HepG2 (cell line): Measurements from ENCODE around the gene EMP2. TPM values are rescaled to one million over a fixed set of nuclear protein-coding genes. Genes with fewer than 3 reads are reported as not detected.

ENCODE experiments used
- AHR ChIP-seq: IDR thresholded peaks from 2 replicates; pipeline ENCODE4 v1.6.1; 2018; ENCODE audit warnings: missing genetic modification reagents, missing compliant biosample characterization
- CAMTA2 ChIP-seq: sonication (generic); formaldehyde crosslinking; IDR thresholded peaks from 2 replicates; pipeline ENCODE4 v1.4.0; 2020; ENCODE audit warnings: mild to moderate bottlenecking, missing genetic modification reagents, borderline replicate concordance
- DPF2 ChIP-seq: sonication (generic); formaldehyde crosslinking; IDR thresholded peaks from 2 replicates; pipeline ENCODE4 v1.4.0; 2020; ENCODE audit warnings: mild to moderate bottlenecking, low read depth, missing genetic modification reagents, borderline replicate concordance
- HOXA5 ChIP-seq: sonication (generic); formaldehyde crosslinking; IDR thresholded peaks from 2 replicates; pipeline ENCODE4 v1.4.0; 2020; ENCODE audit warnings: missing genetic modification reagents
- PCBP2 ChIP-seq: fragments of 200-400 bp; formaldehyde crosslinking; optimal IDR thresholded peaks from 2 replicates; pipeline ENCODE3; 2018; ENCODE audit warnings: low read length, low read depth; ENCODE audit not compliant: poor library complexity, severe bottlenecking
- POGZ ChIP-seq: sonication (generic); formaldehyde crosslinking; IDR thresholded peaks from 2 replicates; pipeline ENCODE4 v1.4.0; 2020; ENCODE audit warnings: mild to moderate bottlenecking, missing genetic modification reagents
- RBAK ChIP-seq: sonication (generic); formaldehyde crosslinking; IDR thresholded peaks from 2 replicates; pipeline ENCODE4 v1.5.1; 2020; ENCODE audit warnings: mild to moderate bottlenecking, missing genetic modification reagents
- XRCC5 ChIP-seq: fragments of 200-400 bp; formaldehyde crosslinking; optimal IDR thresholded peaks from 2 replicates; pipeline ENCODE3; 2017; ENCODE audit warnings: mild to moderate bottlenecking, low read length
- ZNF317 ChIP-seq: sonication (generic); formaldehyde crosslinking; IDR thresholded peaks from 2 replicates; pipeline ENCODE4 v1.5.0; 2020; ENCODE audit warnings: mild to moderate bottlenecking, missing genetic modification reagents
- ZNF547 ChIP-seq: sonication (generic); formaldehyde crosslinking; IDR thresholded peaks from 2 replicates; pipeline ENCODE4 v1.5.1; 2020; ENCODE audit warnings: mild to moderate bottlenecking, missing genetic modification reagents
- ZSCAN29 ChIP-seq: sonication (generic); formaldehyde crosslinking; conservative IDR thresholded peaks from 2 replicates; pipeline ENCODE4 v1.4.0; 2020; ENCODE audit warnings: mild to moderate bottlenecking, missing genetic modification reagents
- polyA plus RNA-seq, 8 experiments: library from polyadenylated mRNA; depleted of rRNA in 3 of 8; stranded (reverse) in 7 of 8; unstranded in 1 of 8; fragments of >200 nt; fragmentation: Illumina TruSeq in 4 of 8; extraction: Trizol in 4 of 8; gene quantifications; 2 replicates each; pipeline versions ENCODE4 v1.2.1 to v1.2.3, GENCODE V29; 2011 to 2016; ENCODE audit warnings: low read depth in 4 of 8, missing spikeins in 1 of 8, mixed read lengths in 1 of 8; ENCODE audit not compliant: insufficient read depth in 1 of 8
- total RNA-seq, 5 experiments: library from RNA; depleted of rRNA; stranded (reverse); fragments of >200 nt; fragmentation: Illumina TruSeq; extraction: Trizol; gene quantifications; 2 replicates each; pipeline ENCODE4 v1.2.3, GENCODE V29; 2016; ENCODE audit warnings: low read depth in 1 of 5
- TF ChIP-seq, protein P1 (sequence below): sonication (generic); formaldehyde crosslinking; IDR thresholded peaks from 2 replicates; pipeline ENCODE4 v1.5.0; 2020; ENCODE audit warnings: mild to moderate bottlenecking, missing genetic modification reagents
- TF ChIP-seq, protein P2 (sequence below): sonication (generic); formaldehyde crosslinking; conservative IDR thresholded peaks from 2 replicates; pipeline ENCODE4 v1.4.0; 2020; ENCODE audit warnings: mild to moderate bottlenecking, missing genetic modification reagents, moderate library complexity
- TF ChIP-seq, protein P3 (sequence below): sonication (generic); formaldehyde crosslinking; IDR thresholded peaks from 2 replicates; pipeline ENCODE4 v1.5.1; 2020; ENCODE audit warnings: mild to moderate bottlenecking, missing genetic modification reagents, borderline replicate concordance
- TF ChIP-seq, protein P4 (sequence below): IDR thresholded peaks from 2 replicates; pipeline ENCODE4 v1.6.1; 2016; ENCODE audit warnings: low read depth, missing genetic modification reagents, missing compliant biosample characterization

Gene EMP2
- total and polyA plus RNA-seq, 2 of the 13 experiments (the other 11 are each of a cell fraction or from before 2014, with no cell fraction given) = 24.6 to 91.2 TPM

DNA sequence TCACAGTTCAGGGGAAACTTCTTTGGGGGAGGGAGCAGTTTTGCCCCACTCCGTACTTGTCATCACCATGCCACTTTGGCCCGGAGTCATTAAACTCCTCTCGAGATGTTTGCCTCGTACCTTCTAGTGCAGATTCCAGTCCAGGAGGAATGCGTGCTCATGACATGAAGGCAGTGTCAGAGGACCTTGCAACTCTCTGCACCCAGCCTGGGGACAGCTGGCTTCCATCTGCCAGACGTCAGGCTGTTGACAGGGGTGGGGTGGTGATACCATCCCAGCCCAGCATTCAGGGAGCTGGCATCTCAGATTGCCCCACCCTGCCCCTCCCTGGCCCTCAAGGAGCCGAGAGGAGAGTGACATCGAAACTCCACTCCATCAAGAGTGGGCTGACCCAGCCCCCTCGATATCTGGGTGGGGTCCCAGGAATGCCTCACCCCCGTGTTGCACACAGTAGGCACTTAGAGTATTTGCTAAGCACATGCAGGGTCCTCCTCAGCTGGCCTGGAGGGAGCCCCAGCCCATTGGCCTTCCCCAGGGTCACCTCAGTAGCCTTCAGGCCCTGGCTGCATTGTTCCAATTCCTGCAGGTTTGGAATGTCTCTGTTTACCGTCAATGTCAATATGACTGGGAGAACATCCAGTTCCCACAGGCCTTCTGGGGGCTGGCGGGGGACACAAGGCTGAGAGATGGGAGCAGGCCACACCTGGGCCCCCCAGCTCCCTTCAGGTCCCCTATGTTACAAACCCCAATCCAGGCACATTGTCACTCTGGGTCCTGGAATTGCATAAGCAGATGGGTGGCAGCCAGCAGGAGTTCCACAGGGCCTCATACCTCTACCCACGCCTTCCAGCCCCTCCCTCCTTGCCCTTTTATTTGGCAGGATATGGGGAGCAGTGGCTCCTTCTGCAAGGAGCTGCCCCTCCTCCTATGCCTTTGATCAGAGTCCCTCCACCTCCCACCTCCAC, 21.3 kb upstream of the EMP2 start (continued):
- TF ChIP-seq ZNF317 (CRISPR knock-in tag) (peak; percentile 83), DPF2 (CRISPR knock-in tag) (peak; percentile 89), CAMTA2 (CRISPR knock-in tag) (no peak), PCBP2 (no peak), POGZ (peak; percentile 31; the same call in 1 of the 2 replicates), ZSCAN29 (no peak), ZNF547 (0 out of 2 replicates have a peak, but pooled peaks have one; percentile 73), AHR (CRISPR knock-in tag) (no peak), RBAK (CRISPR knock-in tag) (no peak), XRCC5 (no peak), HOXA5 (CRISPR knock-in tag) (0 out of 2 replicates have a peak, but pooled peaks have one; percentile 33)
- TF ChIP-seq, protein P1, sequence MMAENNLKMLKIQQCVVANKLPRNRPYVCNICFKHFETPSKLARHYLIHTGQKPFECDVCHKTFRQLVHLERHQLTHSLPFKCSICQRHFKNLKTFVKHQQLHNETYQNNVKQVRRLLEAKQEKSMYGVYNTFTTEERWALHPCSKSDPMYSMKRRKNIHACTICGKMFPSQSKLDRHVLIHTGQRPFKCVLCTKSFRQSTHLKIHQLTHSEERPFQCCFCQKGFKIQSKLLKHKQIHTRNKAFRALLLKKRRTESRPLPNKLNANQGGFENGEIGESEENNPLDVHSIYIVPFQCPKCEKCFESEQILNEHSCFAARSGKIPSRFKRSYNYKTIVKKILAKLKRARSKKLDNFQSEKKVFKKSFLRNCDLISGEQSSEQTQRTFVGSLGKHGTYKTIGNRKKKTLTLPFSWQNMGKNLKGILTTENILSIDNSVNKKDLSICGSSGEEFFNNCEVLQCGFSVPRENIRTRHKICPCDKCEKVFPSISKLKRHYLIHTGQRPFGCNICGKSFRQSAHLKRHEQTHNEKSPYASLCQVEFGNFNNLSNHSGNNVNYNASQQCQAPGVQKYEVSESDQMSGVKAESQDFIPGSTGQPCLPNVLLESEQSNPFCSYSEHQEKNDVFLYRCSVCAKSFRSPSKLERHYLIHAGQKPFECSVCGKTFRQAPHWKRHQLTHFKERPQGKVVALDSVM = no peak
- TF ChIP-seq, protein P2, sequence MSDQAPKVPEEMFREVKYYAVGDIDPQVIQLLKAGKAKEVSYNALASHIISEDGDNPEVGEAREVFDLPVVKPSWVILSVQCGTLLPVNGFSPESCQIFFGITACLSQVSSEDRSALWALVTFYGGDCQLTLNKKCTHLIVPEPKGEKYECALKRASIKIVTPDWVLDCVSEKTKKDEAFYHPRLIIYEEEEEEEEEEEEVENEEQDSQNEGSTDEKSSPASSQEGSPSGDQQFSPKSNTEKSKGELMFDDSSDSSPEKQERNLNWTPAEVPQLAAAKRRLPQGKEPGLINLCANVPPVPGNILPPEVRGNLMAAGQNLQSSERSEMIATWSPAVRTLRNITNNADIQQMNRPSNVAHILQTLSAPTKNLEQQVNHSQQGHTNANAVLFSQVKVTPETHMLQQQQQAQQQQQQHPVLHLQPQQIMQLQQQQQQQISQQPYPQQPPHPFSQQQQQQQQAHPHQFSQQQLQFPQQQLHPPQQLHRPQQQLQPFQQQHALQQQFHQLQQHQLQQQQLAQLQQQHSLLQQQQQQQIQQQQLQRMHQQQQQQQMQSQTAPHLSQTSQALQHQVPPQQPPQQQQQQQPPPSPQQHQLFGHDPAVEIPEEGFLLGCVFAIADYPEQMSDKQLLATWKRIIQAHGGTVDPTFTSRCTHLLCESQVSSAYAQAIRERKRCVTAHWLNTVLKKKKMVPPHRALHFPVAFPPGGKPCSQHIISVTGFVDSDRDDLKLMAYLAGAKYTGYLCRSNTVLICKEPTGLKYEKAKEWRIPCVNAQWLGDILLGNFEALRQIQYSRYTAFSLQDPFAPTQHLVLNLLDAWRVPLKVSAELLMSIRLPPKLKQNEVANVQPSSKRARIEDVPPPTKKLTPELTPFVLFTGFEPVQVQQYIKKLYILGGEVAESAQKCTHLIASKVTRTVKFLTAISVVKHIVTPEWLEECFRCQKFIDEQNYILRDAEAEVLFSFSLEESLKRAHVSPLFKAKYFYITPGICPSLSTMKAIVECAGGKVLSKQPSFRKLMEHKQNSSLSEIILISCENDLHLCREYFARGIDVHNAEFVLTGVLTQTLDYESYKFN (CRISPR knock-in tag) = peak; percentile 68
- TF ChIP-seq, protein P3, sequence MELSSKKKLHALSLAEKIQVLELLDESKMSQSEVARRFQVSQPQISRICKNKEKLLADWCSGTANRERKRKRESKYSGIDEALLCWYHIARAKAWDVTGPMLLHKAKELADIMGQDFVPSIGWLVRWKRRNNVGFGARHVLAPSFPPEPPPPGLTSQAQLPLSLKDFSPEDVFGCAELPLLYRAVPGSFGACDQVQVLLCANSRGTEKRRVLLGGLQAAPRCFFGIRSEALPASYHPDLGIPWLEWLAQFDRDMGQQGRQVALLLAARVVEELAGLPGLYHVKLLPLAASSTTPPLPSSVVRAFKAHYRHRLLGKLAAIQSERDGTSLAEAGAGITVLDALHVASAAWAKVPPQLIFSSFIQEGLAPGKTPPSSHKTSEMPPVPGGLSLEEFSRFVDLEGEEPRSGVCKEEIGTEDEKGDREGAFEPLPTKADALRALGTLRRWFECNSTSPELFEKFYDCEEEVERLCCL (CRISPR knock-in tag) = no peak
- TF ChIP-seq, protein P4, sequence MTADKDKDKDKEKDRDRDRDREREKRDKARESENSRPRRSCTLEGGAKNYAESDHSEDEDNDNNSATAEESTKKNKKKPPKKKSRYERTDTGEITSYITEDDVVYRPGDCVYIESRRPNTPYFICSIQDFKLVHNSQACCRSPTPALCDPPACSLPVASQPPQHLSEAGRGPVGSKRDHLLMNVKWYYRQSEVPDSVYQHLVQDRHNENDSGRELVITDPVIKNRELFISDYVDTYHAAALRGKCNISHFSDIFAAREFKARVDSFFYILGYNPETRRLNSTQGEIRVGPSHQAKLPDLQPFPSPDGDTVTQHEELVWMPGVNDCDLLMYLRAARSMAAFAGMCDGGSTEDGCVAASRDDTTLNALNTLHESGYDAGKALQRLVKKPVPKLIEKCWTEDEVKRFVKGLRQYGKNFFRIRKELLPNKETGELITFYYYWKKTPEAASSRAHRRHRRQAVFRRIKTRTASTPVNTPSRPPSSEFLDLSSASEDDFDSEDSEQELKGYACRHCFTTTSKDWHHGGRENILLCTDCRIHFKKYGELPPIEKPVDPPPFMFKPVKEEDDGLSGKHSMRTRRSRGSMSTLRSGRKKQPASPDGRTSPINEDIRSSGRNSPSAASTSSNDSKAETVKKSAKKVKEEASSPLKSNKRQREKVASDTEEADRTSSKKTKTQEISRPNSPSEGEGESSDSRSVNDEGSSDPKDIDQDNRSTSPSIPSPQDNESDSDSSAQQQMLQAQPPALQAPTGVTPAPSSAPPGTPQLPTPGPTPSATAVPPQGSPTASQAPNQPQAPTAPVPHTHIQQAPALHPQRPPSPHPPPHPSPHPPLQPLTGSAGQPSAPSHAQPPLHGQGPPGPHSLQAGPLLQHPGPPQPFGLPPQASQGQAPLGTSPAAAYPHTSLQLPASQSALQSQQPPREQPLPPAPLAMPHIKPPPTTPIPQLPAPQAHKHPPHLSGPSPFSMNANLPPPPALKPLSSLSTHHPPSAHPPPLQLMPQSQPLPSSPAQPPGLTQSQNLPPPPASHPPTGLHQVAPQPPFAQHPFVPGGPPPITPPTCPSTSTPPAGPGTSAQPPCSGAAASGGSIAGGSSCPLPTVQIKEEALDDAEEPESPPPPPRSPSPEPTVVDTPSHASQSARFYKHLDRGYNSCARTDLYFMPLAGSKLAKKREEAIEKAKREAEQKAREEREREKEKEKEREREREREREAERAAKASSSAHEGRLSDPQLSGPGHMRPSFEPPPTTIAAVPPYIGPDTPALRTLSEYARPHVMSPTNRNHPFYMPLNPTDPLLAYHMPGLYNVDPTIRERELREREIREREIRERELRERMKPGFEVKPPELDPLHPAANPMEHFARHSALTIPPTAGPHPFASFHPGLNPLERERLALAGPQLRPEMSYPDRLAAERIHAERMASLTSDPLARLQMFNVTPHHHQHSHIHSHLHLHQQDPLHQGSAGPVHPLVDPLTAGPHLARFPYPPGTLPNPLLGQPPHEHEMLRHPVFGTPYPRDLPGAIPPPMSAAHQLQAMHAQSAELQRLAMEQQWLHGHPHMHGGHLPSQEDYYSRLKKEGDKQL (CRISPR knock-in tag) = 0 out of 2 replicates have a peak, but pooled peaks have one; percentile 38
